Brain microvascular endothelial cell (primary cell): ENCODE data around the gene PHACTR1.

Experiments used
- DNase-seq: peaks from one replicate; pipeline ENCODE4 v3.0.0-alpha.2; 2020
- H3K27ac ChIP-seq: fragments of 250-450 bp; sonication (Bioruptor Pico); 2 replicates; pipeline ENCODE4 v1.5.1; 2020; ENCODE audit warnings: mild to moderate bottlenecking, moderate library complexity
- H3K27me3 ChIP-seq: fragments of 250-450 bp; sonication (Bioruptor Pico); replicated peaks from 2 replicates; pipeline ENCODE4 v1.5.1; 2020; ENCODE audit warnings: mild to moderate bottlenecking
- H3K36me3 ChIP-seq: fragments of 250-450 bp; sonication (Bioruptor Pico); replicated peaks from 2 replicates; pipeline ENCODE4 v1.5.1; 2020; ENCODE audit warnings: mild to moderate bottlenecking
- H3K4me3 ChIP-seq: 2 replicates; pipeline ENCODE4 v1.5.1; 2011; ENCODE audit warnings: low read depth, mild to moderate bottlenecking, control low read depth, low read length, moderate library complexity
- CTCF ChIP-seq: IDR thresholded peaks from 2 replicates; pipeline ENCODE4 v1.5.1; 2011; ENCODE audit warnings: low read depth, mild to moderate bottlenecking, moderate library complexity, low read length, control low read depth, inconsistent platforms; ENCODE audit errors: missing control alignments
- in situ Hi-C: cut with HindIII; loops from 2 replicates; pipeline ENCODE4 v1.10.0; 2017; ENCODE audit warnings: low sequenced_read_pairs, low pct_ligation_motif_present

Gene PHACTR1

DNA sequence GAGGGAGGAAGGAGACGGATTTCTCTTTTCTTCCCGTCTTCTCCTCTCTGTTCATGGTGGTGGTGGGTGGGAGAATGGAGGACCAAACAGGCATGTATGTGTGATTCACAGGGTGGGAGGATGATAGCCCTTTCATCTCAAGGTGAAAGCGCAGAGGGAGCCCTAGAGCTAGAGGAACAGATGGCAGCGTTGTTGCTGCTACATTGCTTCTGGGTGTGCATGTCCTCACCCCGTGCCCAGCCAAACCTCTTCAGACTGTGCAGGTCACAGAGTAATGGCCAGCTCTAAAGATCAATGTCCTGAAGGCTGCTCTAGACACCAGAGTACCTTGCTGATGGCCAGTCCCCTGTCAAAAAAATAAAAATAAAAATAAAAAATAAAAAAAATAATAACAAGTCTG lies 310.0 kb downstream of the PHACTR1 start:
- H3K36me3 ChIP-seq: no peaks in the 10 kb centered on the region

GRCh38 chr6:13027207-13027606 lies 310.6 kb downstream of the PHACTR1 start:
- H3K27me3 ChIP-seq: no peaks in the 10 kb centered on the region
- no peak overlapping the region for H3K4me3 ChIP-seq
- TF ChIP-seq CTCF: no peak
- H3K27ac ChIP-seq: no peak overlapping the region
- in situ Hi-C loops: no loop called here
- DNase-seq: no peak
- no peaks in the 10 kb centered on the region for H3K36me3 ChIP-seq

More for the DNA sequence above, 310.0 kb downstream of the PHACTR1 start:
- no peak for TF ChIP-seq CTCF
- H3K4me3 ChIP-seq: no peak overlapping the region
- no peak for DNase-seq
- in situ Hi-C loops: no loop called here
- H3K27me3 ChIP-seq: no peaks in the 10 kb centered on the region
- no peak overlapping the region for H3K27ac ChIP-seq

DNA sequence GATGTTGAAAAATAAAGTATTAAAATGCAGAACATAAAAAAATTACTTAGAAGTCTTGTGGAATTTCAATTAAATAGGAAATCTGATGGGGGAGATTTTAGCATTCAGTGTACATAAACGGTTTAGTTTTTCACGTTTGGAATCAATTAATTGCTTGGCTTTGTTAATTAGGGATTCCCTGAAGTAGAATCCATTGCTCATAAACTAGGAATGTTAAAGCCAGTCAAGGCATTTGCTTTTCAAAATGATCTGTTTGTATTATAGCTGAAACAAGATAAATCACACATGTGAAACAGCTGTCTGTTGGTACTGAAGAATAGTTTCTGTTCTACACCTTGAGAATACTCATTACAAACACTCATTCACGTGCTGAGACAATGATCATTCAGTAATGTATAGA lies 313.8 kb downstream of the PHACTR1 start:
- H3K27me3 ChIP-seq: no peaks in the 10 kb centered on the region
- no peak for TF ChIP-seq CTCF
- in situ Hi-C loops: no loop called here

DNA sequence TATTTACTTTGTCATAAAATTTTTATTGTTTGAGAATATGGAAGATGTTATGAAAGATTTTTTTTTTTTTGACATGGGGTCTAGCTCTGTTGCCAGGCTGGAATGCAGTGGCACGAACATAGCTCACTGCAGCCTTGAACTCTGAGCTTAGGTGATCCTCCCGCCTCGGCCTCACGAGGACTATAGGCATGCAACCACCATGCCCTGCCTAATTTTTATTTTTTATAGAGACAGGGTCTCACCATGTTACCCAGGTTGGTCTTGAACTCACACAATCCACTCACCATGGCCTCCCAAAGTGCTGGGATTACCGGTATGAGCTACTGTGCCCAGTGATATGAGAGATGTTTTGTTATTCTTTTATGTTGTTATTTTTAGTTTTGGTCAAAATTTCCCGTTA lies 316.0 kb downstream of the PHACTR1 start:
- no peak for DNase-seq
- H3K27me3 ChIP-seq: no peaks in the 10 kb centered on the region
- H3K4me3 ChIP-seq: no peak overlapping the region
- H3K36me3 ChIP-seq: no peaks in the 10 kb centered on the region
- no peak for TF ChIP-seq CTCF
- in situ Hi-C loops: no loop called here
- H3K27ac ChIP-seq: no peak overlapping the region

More for the DNA sequence above, 313.8 kb downstream of the PHACTR1 start:
- H3K4me3 ChIP-seq: no peak overlapping the region
- no peak for DNase-seq
- H3K36me3 ChIP-seq: no peaks in the 10 kb centered on the region
- H3K27ac ChIP-seq: no peak overlapping the region

DNA sequence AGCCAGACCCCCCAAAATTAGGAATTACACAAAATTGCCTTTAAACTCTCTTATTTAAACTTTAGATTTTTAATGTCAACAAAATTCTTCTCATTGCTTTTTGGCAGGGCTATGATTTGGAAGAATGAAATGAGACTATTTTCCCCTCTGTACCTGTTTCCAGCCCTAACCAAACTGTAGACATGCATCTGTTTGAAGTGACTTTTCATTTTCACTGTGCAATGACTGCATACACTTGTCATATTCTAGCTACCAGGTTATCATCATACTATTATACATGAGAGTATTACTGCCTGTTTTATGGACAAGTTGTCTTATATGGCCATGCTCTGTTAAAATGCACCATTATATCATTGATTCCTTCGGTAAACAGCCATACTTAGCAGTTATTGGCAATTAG lies 316.6 kb downstream of the PHACTR1 start:
- Histone ChIP-seq H3K4me3 (no peak overlapping the region), H3K27me3 (no peaks in the 10 kb centered on the region), H3K36me3 (no peaks in the 10 kb centered on the region), H3K27ac (no peak overlapping the region)
- in situ Hi-C loops: no loop called here
- DNase-seq: no peak
- TF ChIP-seq CTCF: no peak

GRCh38 chr6:13034316-13034715 lies 317.7 kb downstream of the PHACTR1 start:
- TF ChIP-seq CTCF: no peak
- in situ Hi-C loops: no loop called here
- Histone ChIP-seq H3K36me3 (no peaks in the 10 kb centered on the region), H3K4me3 (no peak overlapping the region), H3K27me3 (no peaks in the 10 kb centered on the region), H3K27ac (no peak overlapping the region)
- no peak for DNase-seq
